ENCODE data around the gene POLE2. TPM values are rescaled to one million over a fixed set of nuclear protein-coding genes. Genes with fewer than 3 reads are reported as not detected.
"Not testable (repeated sequence)": the region's sequence is repeated elsewhere in the genome, so short reads cannot be mapped to it uniquely, and the experiment has no call there.

POLE2 gene
- polyA plus RNA-seq (2013) = 14.3 and 15.5 TPM in 2 replicates

- Histone ChIP-seq H4K8ac (ENCODE audit: low read depth, low read length) (peak within 1 kb of the TSS; percentile 95), H3K4me2 (ENCODE audit: low read length) (peak within 1 kb of the TSS; percentile 74), H3K18ac (ENCODE audit: low read length) (peak within 1 kb of the TSS; percentile 95), H4K12ac (ENCODE audit: low read depth, low read length) (peak within 1 kb of the TSS; percentile 97), H3K79me1 (ENCODE audit: low read length) (peaks cover 10% of the 10 kb centered on the region), H3K27ac (ENCODE audit: low read depth, low read length) (peak within 1 kb of the TSS; percentile 50), H3K14ac (ENCODE audit: low read length) (peak within 1 kb of the TSS; percentile 86), H2AK5ac (ENCODE audit: low read length) (peak within 1 kb of the TSS; percentile 10), H3K9ac (ENCODE audit: low read length) (peak within 1 kb of the TSS; percentile 85), H2BK5ac (ENCODE audit: low read depth, low read length, poor library complexity) (peak within 1 kb of the TSS; percentile 92), H3K79me2 (ENCODE audit: control insufficient read depth, insufficient read depth, low read length, poor library complexity) (peaks cover 14% of the 10 kb centered on the region), H3K9me3 (ENCODE audit: insufficient read depth, low read depth, low read length) (no peaks in the 10 kb centered on the region), H3K23ac (ENCODE audit: low read length) (no peak within 1 kb of the TSS), H2BK120ac (ENCODE audit: insufficient read depth, low read length, poor library complexity) (peak within 1 kb of the TSS; percentile 90), H4K91ac (ENCODE audit: low read depth, low read length) (peak within 1 kb of the TSS; percentile 78), H3K4me3 (ENCODE audit: low read depth, low read length) (peak within 1 kb of the TSS; percentile 89), H3K4ac (ENCODE audit: low read depth, low read length) (peak within 1 kb of the TSS; percentile 94), H2AFZ (ENCODE audit: insufficient read depth, low read length, poor library complexity) (peak within 1 kb of the TSS; percentile 74), H2BK12ac (ENCODE audit: low read length) (peak within 1 kb of the TSS; percentile 78), H3K4me1 (ENCODE audit: control insufficient read depth in 1 of 2, insufficient read depth in 2 of 2, low read length in 2 of 2) (peaks cover 0 to 7% of the 10 kb centered on the region in 2 experiments), H3K27me3 (ENCODE audit: insufficient read depth, low read length) (no peaks in the 10 kb centered on the region), H3K36me3 (ENCODE audit: control insufficient read depth in 1 of 2, insufficient read depth in 2 of 2, low read length in 2 of 2) (peaks cover under 1% of the 10 kb centered on the region in 2 experiments)
- no CpG with 5 or more reads among the region's 67 CpGs for WGBS (ENCODE audit: extremely low coverage, insufficient coverage, insufficient read length)
- DNase-seq = peak; percentile 62 to 80
Observed at GRCh38 chr14:49687942-49688700, at the start of gene POLE2. Gene POLE2, minus strand, starts transcription at chr14:49688214. Its CDS starts 11 bp downstream, at chr14:49688203.

GRCh38 chr14:49735669-49736068, 47.7 kb upstream of the POLE2 start:
- not testable (repeated sequence) for H2BK120ac ChIP-seq (ENCODE audit: insufficient read depth, low read length, poor library complexity); H4K8ac ChIP-seq (ENCODE audit: low read depth, low read length); H3K4me1 ChIP-seq (ENCODE audit: control insufficient read depth in 1 of 2, insufficient read depth in 2 of 2, low read length in 2 of 2); H2BK5ac ChIP-seq (ENCODE audit: low read depth, low read length, poor library complexity); H3K27ac ChIP-seq (ENCODE audit: low read depth, low read length); H3K9ac ChIP-seq (ENCODE audit: low read length); H3K27me3 ChIP-seq (ENCODE audit: insufficient read depth, low read length); H3K4me3 ChIP-seq (ENCODE audit: low read depth, low read length); H3K18ac ChIP-seq (ENCODE audit: low read length); H3K4ac ChIP-seq (ENCODE audit: low read depth, low read length); H3K79me1 ChIP-seq (ENCODE audit: low read length); H3K9me3 ChIP-seq (ENCODE audit: insufficient read depth, low read depth, low read length); H4K91ac ChIP-seq (ENCODE audit: low read depth, low read length); H3K79me2 ChIP-seq (ENCODE audit: control insufficient read depth, insufficient read depth, low read length, poor library complexity); H2BK12ac ChIP-seq (ENCODE audit: low read length); H3K4me2 ChIP-seq (ENCODE audit: low read length); H3K14ac ChIP-seq (ENCODE audit: low read length); H2AFZ ChIP-seq (ENCODE audit: insufficient read depth, low read length, poor library complexity); H2AK5ac ChIP-seq (ENCODE audit: low read length); H3K36me3 ChIP-seq (ENCODE audit: control insufficient read depth in 1 of 2, insufficient read depth in 2 of 2, low read length in 2 of 2); H4K12ac ChIP-seq (ENCODE audit: low read depth, low read length); H3K23ac ChIP-seq (ENCODE audit: low read length); DNase-seq
- no CpG with 5 or more reads among the region's 4 CpGs for WGBS (ENCODE audit: extremely low coverage, insufficient coverage, insufficient read length)

- Histone ChIP-seq H3K18ac (ENCODE audit: low read length) (no peak overlapping the region), H4K8ac (ENCODE audit: low read depth, low read length) (no peak overlapping the region), H2BK12ac (ENCODE audit: low read length) (no peak overlapping the region), H3K4me1 (ENCODE audit: control insufficient read depth in 1 of 2, insufficient read depth in 2 of 2, low read length in 2 of 2) (no peaks in the 10 kb centered on the region), H3K79me1 (ENCODE audit: low read length) (no peaks in the 10 kb centered on the region), H3K36me3 (ENCODE audit: control insufficient read depth in 1 of 2, insufficient read depth in 2 of 2, low read length in 2 of 2) (no peaks in the 10 kb centered on the region), H4K12ac (ENCODE audit: low read depth, low read length) (no peak overlapping the region), H2BK5ac (ENCODE audit: low read depth, low read length, poor library complexity) (no peak overlapping the region), H3K27me3 (ENCODE audit: insufficient read depth, low read length) (no peaks in the 10 kb centered on the region), H2AFZ (ENCODE audit: insufficient read depth, low read length, poor library complexity) (no peak overlapping the region), H3K9me3 (ENCODE audit: insufficient read depth, low read depth, low read length) (no peaks in the 10 kb centered on the region), H3K23ac (ENCODE audit: low read length) (no peak overlapping the region), H3K9ac (ENCODE audit: low read length) (no peak overlapping the region), H4K91ac (ENCODE audit: low read depth, low read length) (no peak overlapping the region), H3K14ac (ENCODE audit: low read length) (no peak overlapping the region), H3K27ac (ENCODE audit: low read depth, low read length) (no peak overlapping the region), H2BK120ac (ENCODE audit: insufficient read depth, low read length, poor library complexity) (no peak overlapping the region), H2AK5ac (ENCODE audit: low read length) (no peak overlapping the region), H3K79me2 (ENCODE audit: control insufficient read depth, insufficient read depth, low read length, poor library complexity) (no peaks in the 10 kb centered on the region), H3K4me2 (ENCODE audit: low read length) (no peak overlapping the region), H3K4ac (ENCODE audit: low read depth, low read length) (no peak overlapping the region), H3K4me3 (ENCODE audit: low read depth, low read length) (no peak overlapping the region)
- no peak for DNase-seq
Observed at GRCh38 chr14:49733836-49734235, 45.8 kb upstream of the POLE2 start.

GRCh38 chr14:49732896-49733295, 44.9 kb upstream of the POLE2 start:
- H2AK5ac ChIP-seq (ENCODE audit: low read length) = no peak overlapping the region
- H4K91ac ChIP-seq (ENCODE audit: low read depth, low read length) = no peak overlapping the region
- H4K8ac ChIP-seq (ENCODE audit: low read depth, low read length) = no peak overlapping the region
- H2BK5ac ChIP-seq (ENCODE audit: low read depth, low read length, poor library complexity) = no peak overlapping the region
- H3K4me1 ChIP-seq (ENCODE audit: control insufficient read depth in 1 of 2, insufficient read depth in 2 of 2, low read length in 2 of 2) = no peaks in the 10 kb centered on the region
- H3K79me1 ChIP-seq (ENCODE audit: low read length) = no peaks in the 10 kb centered on the region
- H2BK120ac ChIP-seq (ENCODE audit: insufficient read depth, low read length, poor library complexity) = no peak overlapping the region
- H3K18ac ChIP-seq (ENCODE audit: low read length) = no peak overlapping the region
- H3K23ac ChIP-seq (ENCODE audit: low read length) = no peak overlapping the region
- no peak overlapping the region for H3K4ac ChIP-seq (ENCODE audit: low read depth, low read length)
- H3K9me3 ChIP-seq (ENCODE audit: insufficient read depth, low read depth, low read length) = no peaks in the 10 kb centered on the region
- H3K27ac ChIP-seq (ENCODE audit: low read depth, low read length) = no peak overlapping the region
- H3K79me2 ChIP-seq (ENCODE audit: control insufficient read depth, insufficient read depth, low read length, poor library complexity) = no peaks in the 10 kb centered on the region
- H3K9ac ChIP-seq (ENCODE audit: low read length) = no peak overlapping the region
- no peak overlapping the region for H2AFZ ChIP-seq (ENCODE audit: insufficient read depth, low read length, poor library complexity)
- H3K36me3 ChIP-seq (ENCODE audit: control insufficient read depth in 1 of 2, insufficient read depth in 2 of 2, low read length in 2 of 2) = no peaks in the 10 kb centered on the region
- H2BK12ac ChIP-seq (ENCODE audit: low read length) = no peak overlapping the region
- H3K4me3 ChIP-seq (ENCODE audit: low read depth, low read length) = no peak overlapping the region
- H3K27me3 ChIP-seq (ENCODE audit: insufficient read depth, low read length) = no peaks in the 10 kb centered on the region
- WGBS (ENCODE audit: extremely low coverage, insufficient coverage, insufficient read length) = no CpG with 5 or more reads among the region's 3 CpGs
- H3K14ac ChIP-seq (ENCODE audit: low read length) = no peak overlapping the region
- no peak overlapping the region for H3K4me2 ChIP-seq (ENCODE audit: low read length)
- no peak for DNase-seq
- H4K12ac ChIP-seq (ENCODE audit: low read depth, low read length) = no peak overlapping the region
